ENCODE results near the gene CELF2.

Gene CELF2

GRCh38 chr10:11159543-11160215 lies 142.0 kb downstream of the CELF2 start:
- DNase-seq = no peak

- no peak for DNase-seq
These were observed 143.4 kb downstream of the CELF2 start for GRCh38 chr10:11161096-11161495.

GRCh38 chr10:11161910-11162309 lies 144.2 kb downstream of the CELF2 start:
- DNase-seq = no peak

GRCh38 chr10:11162828-11163599 lies 145.3 kb downstream of the CELF2 start:
- no peak for DNase-seq

GRCh38 chr10:11163780-11164550 lies 146.3 kb downstream of the CELF2 start:
- DNase-seq = no peak

- DNase-seq = no peak
These were observed 146.8 kb downstream of the CELF2 start for GRCh38 chr10:11164551-11164802.

- DNase-seq = no peak
These were observed 147.3 kb downstream of the CELF2 start for GRCh38 chr10:11164803-11165590.

GRCh38 chr10:11165591-11166543 lies 148.2 kb downstream of the CELF2 start:
- DNase-seq = no peak

- DNase-seq = no peak
These were observed 148.9 kb downstream of the CELF2 start for GRCh38 chr10:11166550-11166949.

GRCh38 chr10:11167233-11167966 lies 149.7 kb downstream of the CELF2 start:
- DNase-seq = no peak

GRCh38 chr10:11168423-11169090 lies 150.9 kb downstream of the CELF2 start:
- no peak for DNase-seq

GRCh38 chr10:11169976-11170375 lies 152.3 kb downstream of the CELF2 start:
- DNase-seq = no peak

GRCh38 chr10:11170574-11170973 lies 152.9 kb downstream of the CELF2 start:
- no peak for DNase-seq

GRCh38 chr10:11170993-11171851 lies 153.6 kb downstream of the CELF2 start:
- no peak for DNase-seq

GRCh38 chr10:11173042-11173441 lies 155.4 kb downstream of the CELF2 start:
- no peak for DNase-seq

- no peak for DNase-seq
These were observed 158.2 kb downstream of the CELF2 start for GRCh38 chr10:11175823-11176243.

- DNase-seq = no peak
These were observed 159.1 kb downstream of the CELF2 start for GRCh38 chr10:11176746-11177145.

GRCh38 chr10:11177381-11177780 lies 159.7 kb downstream of the CELF2 start:
- no peak for DNase-seq

- no peak for DNase-seq
These were observed 160.3 kb downstream of the CELF2 start for GRCh38 chr10:11177926-11178471.
